Muscle layer of duodenum (tissue), 2 donors: ENCODE results near the gene UNC5B.
A peak's percentile ranks its signal among the peaks of the same experiment; 100 is the strongest.

ENCODE experiments used
- H3K27ac ChIP-seq: one replicate; pipeline ENCODE4 v1.7.0; 2013; ENCODE audit warnings: mild to moderate bottlenecking, low read length
- H3K27me3 ChIP-seq: one replicate; pipeline ENCODE4 v1.7.0; 2013; ENCODE audit warnings: low read depth, mild to moderate bottlenecking, control low read depth, low read length
- H3K36me3 ChIP-seq, 2 donors: one replicate each; pipeline ENCODE4 v1.7.0; 2013; ENCODE audit warnings: low read length in 2 of 2, control low read depth in 1 of 2, mild to moderate bottlenecking in 1 of 2; ENCODE audit not compliant: insufficient read depth in 2 of 2, control insufficient read depth in 1 of 2
- H3K4me1 ChIP-seq, 2 donors: one replicate each; pipeline ENCODE4 v1.7.0; 2013; ENCODE audit warnings: low read length in 2 of 2, mild to moderate bottlenecking in 2 of 2, control low read depth in 1 of 2, moderate library complexity in 1 of 2; ENCODE audit not compliant: insufficient read depth in 2 of 2, control insufficient read depth in 1 of 2
- H3K4me3 ChIP-seq, 2 donors: one replicate each; pipeline ENCODE4 v1.7.0; 2013; ENCODE audit warnings: low read length in 2 of 2, low read depth in 1 of 2, mild to moderate bottlenecking in 1 of 2
- H3K9me3 ChIP-seq, 2 donors: one replicate each; pipeline ENCODE4 v1.7.0; 2013; ENCODE audit warnings: low read length in 2 of 2, control low read depth in 1 of 2, mild to moderate bottlenecking in 1 of 2; ENCODE audit not compliant: control insufficient read depth in 1 of 2
- donor health status: healthy.

UNC5B gene

DNA sequence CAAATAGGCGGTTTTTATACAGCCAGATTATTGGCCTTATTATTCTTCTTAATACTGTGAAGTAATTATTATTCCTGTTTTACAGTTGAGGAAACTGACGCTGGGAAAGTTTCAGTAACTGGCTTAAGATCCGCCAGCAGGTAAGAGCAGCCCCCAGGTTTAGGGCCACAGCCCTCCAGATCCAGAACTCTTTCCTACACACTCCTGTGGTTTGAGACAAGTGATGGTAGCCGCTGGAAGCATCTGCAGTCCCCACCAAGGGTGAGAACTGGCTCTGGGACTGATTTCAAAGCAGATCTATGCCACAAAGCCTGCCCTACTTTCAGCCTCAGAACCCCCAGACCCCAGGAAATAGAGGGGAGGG lies 3.0 kb upstream of the UNC5B start:
- H3K27me3 ChIP-seq: peaks cover 37% of the 10 kb centered on the region
- H3K9me3 ChIP-seq: no peaks in the 10 kb centered on the region
- peaks cover 0 to 3% of the 10 kb centered on the region in 2 donors for H3K36me3 ChIP-seq
- H3K4me1 ChIP-seq: peaks cover 3 to 24% of the 10 kb centered on the region in 2 donors
- no peak overlapping the region for H3K27ac ChIP-seq
- no peak overlapping the region for H3K4me3 ChIP-seq

DNA sequence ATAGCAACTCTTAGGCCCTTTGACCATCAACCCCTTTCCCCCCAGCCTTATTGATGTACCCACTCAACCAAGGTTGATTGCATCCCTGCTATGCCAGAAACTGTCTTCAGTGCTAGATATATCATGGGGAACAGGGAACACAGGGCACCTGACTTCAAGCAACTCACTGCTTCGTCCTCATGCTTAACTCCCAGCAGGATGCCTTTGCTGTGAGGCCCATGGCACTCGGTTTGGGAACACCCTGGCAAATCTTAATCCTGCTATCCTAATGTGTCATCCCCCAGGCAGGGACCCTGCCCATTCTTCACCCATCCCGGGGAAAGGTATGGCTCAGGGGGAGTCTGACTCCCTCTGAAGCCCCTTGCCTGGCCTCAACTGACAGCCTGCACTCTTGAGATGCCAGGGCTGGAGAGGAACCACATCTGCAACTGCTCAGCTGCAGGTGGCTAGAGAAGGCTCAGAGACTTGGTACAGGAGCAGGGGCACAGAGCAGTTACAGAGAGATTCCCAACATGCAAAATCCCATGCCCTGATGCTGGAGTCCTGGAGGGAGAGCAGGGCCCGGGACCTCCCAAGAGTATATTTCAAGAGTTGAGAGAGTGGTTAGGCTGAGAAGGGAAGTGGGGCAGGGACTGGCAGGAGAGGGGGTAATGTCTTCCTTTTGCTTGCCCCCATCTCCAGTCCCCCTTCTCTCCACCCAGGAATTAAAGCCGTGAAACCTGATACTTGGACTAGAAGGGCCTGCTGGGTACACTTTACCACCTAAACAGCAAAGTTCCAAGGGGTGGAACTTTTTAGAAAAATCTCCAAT lies 2.4 kb upstream of the UNC5B start:
- H3K4me3 ChIP-seq: no peak overlapping the region
- H3K9me3 ChIP-seq: no peaks in the 10 kb centered on the region
- H3K27me3 ChIP-seq: peaks cover 41% of the 10 kb centered on the region
- H3K36me3 ChIP-seq: peaks cover 0 to 3% of the 10 kb centered on the region in 2 donors
- H3K4me1 ChIP-seq: peaks cover 4 to 26% of the 10 kb centered on the region in 2 donors
- H3K27ac ChIP-seq: no peak overlapping the region

DNA sequence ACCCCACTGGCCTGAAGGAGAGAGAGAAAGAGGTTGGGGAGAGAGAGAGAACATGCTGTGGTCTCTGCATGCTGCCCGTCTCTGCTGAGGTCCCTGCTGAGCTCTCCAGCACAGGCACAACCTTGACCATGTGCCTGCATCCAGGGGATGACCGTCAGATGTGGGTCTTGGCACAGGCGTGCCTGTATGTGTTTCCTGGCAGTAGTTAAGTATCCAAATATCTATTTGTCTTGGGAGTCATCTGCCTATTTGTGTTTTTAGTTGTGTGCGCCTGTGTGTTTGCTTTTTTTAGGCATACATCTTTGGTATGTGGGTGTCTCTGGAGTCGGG lies 1.9 kb upstream of the UNC5B start:
- peaks cover 41% of the 10 kb centered on the region for H3K27me3 ChIP-seq
- H3K27ac ChIP-seq: no peak overlapping the region
- no peaks in the 10 kb centered on the region for H3K9me3 ChIP-seq
- peaks cover 0 to 3% of the 10 kb centered on the region in 2 donors for H3K36me3 ChIP-seq
- peaks cover 4 to 26% of the 10 kb centered on the region in 2 donors for H3K4me1 ChIP-seq
- no peak overlapping the region for H3K4me3 ChIP-seq

DNA sequence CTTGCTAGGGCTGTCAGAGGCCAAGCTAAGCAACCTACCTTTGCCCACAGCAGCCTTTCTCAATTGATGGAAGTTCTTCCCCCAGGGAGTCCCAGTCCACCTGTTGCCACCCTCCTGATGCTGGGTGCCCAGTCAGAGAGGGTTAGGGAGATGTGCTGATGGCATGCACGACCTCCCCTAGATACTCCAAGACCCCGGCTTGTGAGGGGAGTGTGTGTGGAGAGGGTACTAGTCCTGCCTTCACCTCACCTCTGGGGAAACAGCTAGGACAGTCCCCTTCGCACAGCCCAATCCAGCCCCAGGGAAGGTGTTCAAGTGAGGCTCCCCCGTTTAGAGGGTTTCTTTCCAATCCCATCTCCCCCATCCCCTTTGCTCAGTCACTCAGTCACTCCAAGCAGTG lies 1.3 kb upstream of the UNC5B start:
- peaks cover 0 to 3% of the 10 kb centered on the region in 2 donors for H3K36me3 ChIP-seq
- peaks cover 4 to 26% of the 10 kb centered on the region in 2 donors for H3K4me1 ChIP-seq
- peaks cover 40% of the 10 kb centered on the region for H3K27me3 ChIP-seq
- H3K4me3 ChIP-seq: no peak overlapping the region
- no peak overlapping the region for H3K27ac ChIP-seq
- H3K9me3 ChIP-seq: no peaks in the 10 kb centered on the region

DNA sequence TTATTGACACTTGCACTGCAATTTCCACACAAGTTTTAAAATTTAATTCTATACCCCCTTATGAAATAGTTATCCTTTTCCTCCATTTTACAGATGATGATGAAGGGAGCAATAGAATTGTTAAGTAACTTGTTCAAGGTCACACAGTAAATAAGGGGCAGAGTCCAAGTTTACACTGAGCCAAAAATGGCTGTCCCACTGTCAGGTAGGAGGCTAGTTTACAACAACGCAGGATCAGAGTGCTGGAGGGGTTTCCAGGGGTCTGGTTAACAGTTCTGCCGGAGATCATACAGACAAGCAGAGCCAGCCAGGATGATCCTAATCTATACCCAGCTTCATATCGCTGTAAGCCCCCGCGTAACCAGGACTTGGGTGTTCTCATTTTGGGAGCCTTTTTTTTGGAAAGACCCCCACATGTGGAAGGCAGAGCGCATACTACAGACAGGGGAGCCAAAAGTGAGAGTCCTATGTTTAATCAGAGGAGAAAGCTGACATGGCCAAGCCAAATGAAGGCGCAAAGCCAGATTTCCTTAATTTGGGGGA lies 524 bp upstream of the UNC5B start:
- Histone ChIP-seq H3K4me3 (peak overlapping the region; percentile 45 to 87), H3K9me3 (no peaks in the 10 kb centered on the region), H3K27ac (no peak overlapping the region), H3K36me3 (peaks cover 0 to 3% of the 10 kb centered on the region in 2 donors), H3K27me3 (peaks cover 37% of the 10 kb centered on the region), H3K4me1 (peaks cover 4 to 31% of the 10 kb centered on the region in 2 donors)

DNA sequence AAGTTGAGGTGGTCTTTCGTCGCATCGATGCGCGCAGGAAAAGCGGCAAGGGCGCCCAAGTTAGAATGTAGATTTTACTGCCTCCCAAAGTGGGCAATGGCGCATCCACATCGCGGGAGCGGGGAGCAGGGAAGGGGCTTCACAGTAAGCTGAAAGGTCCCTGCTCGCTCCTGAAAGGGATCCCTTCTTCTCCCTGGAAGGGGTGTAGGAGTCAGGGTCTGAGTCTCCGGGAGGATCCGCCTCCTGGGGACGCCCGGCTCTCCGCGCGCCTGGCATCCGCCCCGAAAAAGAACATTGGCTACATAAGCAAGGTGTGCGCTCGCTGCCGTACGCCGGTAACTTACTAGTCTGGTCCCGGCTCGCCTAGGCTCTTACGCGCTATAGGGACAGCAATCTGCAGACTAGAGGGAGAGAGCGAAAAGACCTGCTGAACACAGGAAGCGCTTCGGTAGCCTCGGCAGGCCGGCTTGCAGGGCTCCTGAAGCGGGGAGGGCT lies 804 bp downstream of the UNC5B start:
- H3K27ac ChIP-seq: no peak overlapping the region
- H3K36me3 ChIP-seq: peaks cover 0 to 3% of the 10 kb centered on the region in 2 donors

DNA sequence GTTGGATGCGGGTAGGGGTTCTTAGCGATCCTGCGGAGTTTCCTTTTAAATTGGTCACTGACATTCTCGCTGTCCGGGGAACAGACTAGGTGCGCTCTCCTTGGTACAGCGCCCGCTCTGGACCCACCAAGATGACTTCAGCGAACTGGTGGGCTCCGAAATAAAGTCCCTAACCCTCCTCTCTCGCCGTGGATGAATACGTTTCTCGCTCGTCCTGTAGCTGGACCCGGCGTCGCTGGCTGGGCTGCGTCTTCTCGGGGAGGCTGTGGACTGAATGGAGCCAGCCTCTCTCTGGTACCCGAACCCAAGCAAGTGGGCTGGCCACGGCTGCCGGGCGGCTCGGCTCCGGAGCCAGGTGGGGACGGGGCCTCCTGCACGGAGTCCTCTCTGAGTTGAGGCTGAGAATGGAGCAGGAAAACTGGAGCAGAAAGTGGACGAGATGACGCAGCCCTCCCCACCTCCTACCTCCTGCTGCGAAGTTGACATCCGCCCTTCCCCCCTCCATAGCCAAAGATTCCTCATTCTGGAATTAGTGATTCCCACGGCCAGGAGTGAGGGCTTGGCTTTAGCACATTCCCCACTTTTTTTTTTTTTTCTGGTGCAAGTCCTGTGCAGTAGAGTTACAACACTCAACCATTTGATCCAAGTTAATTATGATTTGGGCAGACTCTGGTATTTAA lies 1.5 kb downstream of the UNC5B start:
- Histone ChIP-seq H3K27ac (no peak overlapping the region), H3K4me1 (peaks cover 4 to 35% of the 10 kb centered on the region in 2 donors), H3K9me3 (no peaks in the 10 kb centered on the region), H3K36me3 (peaks cover 0 to 3% of the 10 kb centered on the region in 2 donors), H3K4me3 (peak overlapping the region; percentile 62 to 87), H3K27me3 (peaks cover 37% of the 10 kb centered on the region)

More for the DNA sequence above, 804 bp downstream of the UNC5B start:
- H3K27me3 ChIP-seq: peaks cover 37% of the 10 kb centered on the region
- H3K9me3 ChIP-seq: no peaks in the 10 kb centered on the region
- H3K4me1 ChIP-seq: peaks cover 4 to 37% of the 10 kb centered on the region in 2 donors
- peak overlapping the region; percentile 72 to 87 for H3K4me3 ChIP-seq

DNA sequence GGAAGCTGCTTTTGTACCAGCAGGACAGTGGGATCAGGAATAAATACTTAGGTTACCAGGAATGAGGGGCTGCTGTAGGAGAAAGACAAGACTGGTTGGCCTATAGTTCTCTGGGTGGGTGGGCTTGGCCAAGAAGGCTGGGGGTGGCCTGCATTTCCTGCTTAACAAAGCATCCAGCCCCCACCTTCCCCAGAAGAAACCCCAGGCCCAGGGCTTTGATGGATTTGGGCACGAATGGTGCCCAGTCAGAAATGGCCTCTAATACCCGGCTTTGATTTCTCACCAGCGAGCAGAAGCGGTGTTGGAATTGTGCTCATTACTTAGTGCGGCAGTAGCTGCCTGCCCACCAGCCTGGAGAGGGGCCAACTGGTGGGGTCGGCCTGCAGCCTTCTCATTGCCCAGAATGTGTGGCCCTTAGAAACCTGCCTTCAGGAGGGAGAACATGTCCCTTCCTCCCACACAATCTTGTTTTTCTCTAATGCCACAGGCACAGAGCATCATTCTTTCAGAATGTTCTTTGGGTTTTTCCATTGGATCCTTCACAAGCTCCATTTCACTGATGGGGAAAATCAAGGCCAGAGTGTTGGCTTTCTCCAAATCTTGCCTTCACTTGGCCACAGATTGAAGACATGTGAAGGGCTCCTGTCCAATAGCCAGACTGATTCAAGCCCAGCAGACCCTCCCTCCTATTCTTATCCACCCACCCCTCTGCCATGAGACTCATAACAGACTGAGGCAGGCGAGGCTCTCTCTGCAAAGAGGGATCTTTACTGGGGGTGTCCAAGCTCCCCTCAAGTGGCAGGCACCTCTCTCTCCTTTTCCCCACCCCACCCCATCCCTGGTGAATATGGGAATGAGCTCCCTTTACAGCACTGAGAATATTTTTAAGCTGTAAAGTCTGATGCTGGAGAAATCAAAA lies 2.5 kb downstream of the UNC5B start:
- Histone ChIP-seq H3K27me3 (peaks cover 30% of the 10 kb centered on the region), H3K4me1 (peaks cover 4 to 29% of the 10 kb centered on the region in 2 donors), H3K36me3 (peaks cover 0 to 3% of the 10 kb centered on the region in 2 donors), H3K27ac (no peak overlapping the region), H3K9me3 (no peaks in the 10 kb centered on the region), H3K4me3 (no peak overlapping the region)

DNA sequence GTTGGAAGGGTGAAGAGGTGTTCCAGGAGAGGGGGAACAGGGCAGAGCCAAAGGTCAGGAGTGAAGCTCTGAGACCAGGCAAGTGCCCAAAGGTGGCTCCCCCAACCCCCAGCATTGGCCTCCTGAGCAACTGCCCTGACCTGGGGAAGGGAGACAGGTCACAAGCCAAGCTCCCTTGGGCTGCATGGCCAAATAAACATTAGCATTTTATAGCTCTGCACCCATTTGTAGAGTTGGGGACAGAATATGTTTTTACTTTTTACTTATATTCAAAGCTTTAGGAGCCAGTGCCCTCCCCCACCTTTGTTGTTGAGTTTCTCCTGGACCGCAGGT lies 4.0 kb downstream of the UNC5B start:
- H3K27me3 ChIP-seq: peaks cover 16% of the 10 kb centered on the region
- H3K9me3 ChIP-seq: no peaks in the 10 kb centered on the region
- peaks cover 4 to 29% of the 10 kb centered on the region in 2 donors for H3K4me1 ChIP-seq
- H3K36me3 ChIP-seq: peaks cover 0 to 3% of the 10 kb centered on the region in 2 donors
- H3K4me3 ChIP-seq: peak overlapping the region in 1 of 2 donors; percentile 78
- H3K27ac ChIP-seq: no peak overlapping the region

DNA sequence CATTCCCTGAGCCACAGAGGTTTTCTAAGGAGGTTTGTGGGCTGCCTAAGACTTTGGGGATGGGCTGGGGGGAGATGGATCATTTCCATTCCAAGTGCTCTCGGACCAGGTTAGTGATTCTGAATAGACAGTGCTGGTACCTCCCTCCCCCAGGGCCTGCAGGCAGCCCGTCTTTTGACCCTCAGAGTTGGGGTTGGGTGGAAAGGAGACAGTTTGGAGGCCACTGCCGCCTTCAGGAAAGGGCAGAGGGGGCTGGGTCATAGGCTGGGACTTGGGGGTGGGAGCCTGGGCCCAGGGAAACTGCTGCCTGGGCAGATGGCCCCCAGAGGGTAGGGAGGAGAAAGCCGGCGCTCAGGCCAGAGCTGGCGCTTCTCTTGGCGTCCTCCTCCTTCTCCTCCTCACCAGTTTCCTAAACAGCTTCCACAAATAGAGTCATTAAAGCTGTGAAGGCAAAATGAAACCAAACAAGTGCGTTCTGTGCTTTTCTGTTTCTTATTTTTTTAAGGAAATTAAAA lies 4.4 kb downstream of the UNC5B start:
- H3K27ac ChIP-seq: no peak overlapping the region
- H3K27me3 ChIP-seq: peaks cover 11% of the 10 kb centered on the region
- peaks cover 4 to 24% of the 10 kb centered on the region in 2 donors for H3K4me1 ChIP-seq
- H3K4me3 ChIP-seq: peak overlapping the region; percentile 55 to 78
- H3K9me3 ChIP-seq: no peaks in the 10 kb centered on the region
- peaks cover 0 to 3% of the 10 kb centered on the region in 2 donors for H3K36me3 ChIP-seq
